Neutrophil (primary cell): ENCODE data around the gene POU6F2.

ENCODE experiments used
- H3K27ac ChIP-seq: fragments of 200-600 bp; sonication (generic); 2 replicates; pipeline ENCODE4 v1.5.1; 2016; ENCODE audit warnings: mild to moderate bottlenecking, moderate library complexity
- H3K27me3 ChIP-seq: fragments of 200-600 bp; sonication (generic); 2 replicates; pipeline ENCODE4 v1.6.0; 2016; ENCODE audit warnings: mild to moderate bottlenecking
- H3K36me3 ChIP-seq: fragments of 200-600 bp; sonication (generic); 2 replicates; pipeline ENCODE4 v1.5.1; 2017
- H3K4me1 ChIP-seq, 2 experiments: fragments of 200-600 bp in 1 of 2; sonication (generic) in 1 of 2; 1 replicate in 1 of 2; 2 replicates in 1 of 2; pipeline versions ENCODE4 v1.5.1 to v1.6.1; 2013 to 2016; ENCODE audit warnings: low read depth in 1 of 2, low read length in 1 of 2, mild to moderate bottlenecking in 1 of 2, moderate library complexity in 1 of 2; ENCODE audit not compliant: control insufficient read depth in 1 of 2, insufficient read depth in 1 of 2
- H3K4me3 ChIP-seq, 2 experiments: fragments of 200-600 bp in 1 of 2; sonication (generic) in 1 of 2; 1 replicate in 1 of 2; 2 replicates in 1 of 2; pipeline ENCODE4 v1.5.1; 2013 to 2016; ENCODE audit warnings: low read depth in 1 of 2, low read length in 1 of 2, mild to moderate bottlenecking in 1 of 2, moderate library complexity in 1 of 2
- H3K9me3 ChIP-seq: fragments of 200-600 bp; sonication (generic); 2 replicates; pipeline ENCODE4 v1.5.1; 2016
- TF ChIP-seq, protein P1 (sequence below): fragments of 200-600 bp; sonication (generic); IDR thresholded peaks from 2 replicates; pipeline ENCODE4 v1.5.1; 2016; ENCODE audit warnings: antibody characterized with exemption

The POU6F2 gene

DNA sequence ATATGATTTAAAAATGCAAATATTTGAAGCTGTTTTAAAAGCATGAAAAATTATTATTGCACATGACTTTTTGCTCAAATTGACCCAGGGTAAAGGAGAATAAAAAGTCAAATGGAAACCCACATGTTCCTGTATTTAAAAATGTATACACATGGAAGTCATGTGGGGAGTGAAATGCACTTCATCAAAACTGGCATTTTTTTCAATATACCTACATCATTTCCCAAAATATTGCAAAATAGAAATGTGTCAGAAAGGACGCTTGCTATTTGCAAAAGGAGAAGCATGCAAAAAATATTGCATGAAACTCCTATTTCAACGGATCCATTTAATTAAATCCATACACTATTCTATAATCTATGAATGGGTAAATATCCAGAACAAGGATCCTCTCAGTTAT, 117.0 kb downstream of the POU6F2 start:
- TF ChIP-seq, protein P1, sequence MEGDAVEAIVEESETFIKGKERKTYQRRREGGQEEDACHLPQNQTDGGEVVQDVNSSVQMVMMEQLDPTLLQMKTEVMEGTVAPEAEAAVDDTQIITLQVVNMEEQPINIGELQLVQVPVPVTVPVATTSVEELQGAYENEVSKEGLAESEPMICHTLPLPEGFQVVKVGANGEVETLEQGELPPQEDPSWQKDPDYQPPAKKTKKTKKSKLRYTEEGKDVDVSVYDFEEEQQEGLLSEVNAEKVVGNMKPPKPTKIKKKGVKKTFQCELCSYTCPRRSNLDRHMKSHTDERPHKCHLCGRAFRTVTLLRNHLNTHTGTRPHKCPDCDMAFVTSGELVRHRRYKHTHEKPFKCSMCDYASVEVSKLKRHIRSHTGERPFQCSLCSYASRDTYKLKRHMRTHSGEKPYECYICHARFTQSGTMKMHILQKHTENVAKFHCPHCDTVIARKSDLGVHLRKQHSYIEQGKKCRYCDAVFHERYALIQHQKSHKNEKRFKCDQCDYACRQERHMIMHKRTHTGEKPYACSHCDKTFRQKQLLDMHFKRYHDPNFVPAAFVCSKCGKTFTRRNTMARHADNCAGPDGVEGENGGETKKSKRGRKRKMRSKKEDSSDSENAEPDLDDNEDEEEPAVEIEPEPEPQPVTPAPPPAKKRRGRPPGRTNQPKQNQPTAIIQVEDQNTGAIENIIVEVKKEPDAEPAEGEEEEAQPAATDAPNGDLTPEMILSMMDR, result no peak

DNA sequence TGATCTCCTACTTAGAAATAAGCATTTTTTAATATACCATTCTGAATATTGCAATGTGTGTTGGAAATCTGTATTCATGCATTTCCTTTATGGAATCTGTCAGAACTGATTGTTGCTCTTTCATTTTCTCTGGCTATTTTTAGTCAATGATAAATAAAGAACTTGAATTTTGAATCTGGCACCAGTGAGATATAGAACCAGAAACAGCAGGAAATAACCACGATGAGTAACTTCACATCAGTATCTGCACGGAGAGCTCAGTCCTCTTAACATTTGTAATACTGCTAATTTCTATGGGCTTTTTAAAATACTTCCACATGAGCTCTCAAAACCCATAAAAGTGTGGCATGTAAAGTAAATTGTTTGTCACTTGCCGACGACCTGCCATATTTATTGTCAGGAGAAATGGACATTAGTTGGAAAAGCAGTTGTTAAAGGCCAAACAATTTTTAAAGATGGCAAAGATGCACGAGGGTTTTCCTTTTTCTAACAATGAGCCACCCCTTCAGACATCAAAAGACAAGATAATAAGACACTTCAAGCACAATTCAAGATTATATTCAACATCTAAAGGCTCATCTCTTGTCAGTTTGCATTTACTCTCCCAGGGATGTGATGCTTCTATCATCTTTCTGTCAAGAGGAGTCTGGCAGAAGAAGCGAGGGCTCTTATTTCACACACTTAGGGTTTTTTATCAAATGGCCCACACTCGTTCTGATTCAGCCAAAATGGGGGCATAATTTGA, 118.3 kb downstream of the POU6F2 start:
- Histone ChIP-seq H3K9me3 (no peaks in the 10 kb centered on the region), H3K27ac (no peak overlapping the region), H3K36me3 (no peaks in the 10 kb centered on the region), H3K27me3 (no peaks in the 10 kb centered on the region), H3K4me1 (no peaks in the 10 kb centered on the region), H3K4me3 (no peak overlapping the region)
- TF ChIP-seq, protein P1, result no peak

More for the DNA sequence above, 117.0 kb downstream of the POU6F2 start:
- no peaks in the 10 kb centered on the region for H3K27me3 ChIP-seq
- no peak overlapping the region for H3K4me3 ChIP-seq
- no peaks in the 10 kb centered on the region for H3K9me3 ChIP-seq
- H3K36me3 ChIP-seq, result no peaks in the 10 kb centered on the region
- no peak overlapping the region for H3K27ac ChIP-seq
- H3K4me1 ChIP-seq, result no peaks in the 10 kb centered on the region

DNA sequence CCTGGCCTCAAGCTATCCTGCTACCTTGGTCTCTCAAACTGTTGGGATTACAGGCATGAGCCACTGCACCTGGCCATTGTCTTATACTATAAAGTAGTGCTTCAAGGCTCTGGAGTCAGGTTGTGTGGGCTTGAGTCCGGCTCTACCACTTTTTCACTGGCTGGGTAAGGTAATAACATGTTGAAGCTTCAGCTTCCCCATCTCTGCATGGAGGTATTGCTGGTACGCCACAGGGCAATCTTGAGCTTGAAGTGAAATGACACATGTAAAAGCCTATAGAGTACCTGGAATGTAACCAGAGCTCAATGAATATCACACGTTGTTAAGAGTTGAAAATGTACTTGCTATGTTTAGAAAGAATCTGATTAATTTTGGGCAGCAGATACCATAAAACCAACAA, 120.8 kb downstream of the POU6F2 start:
- Histone ChIP-seq H3K4me3 (no peak overlapping the region), H3K4me1 (no peaks in the 10 kb centered on the region), H3K36me3 (no peaks in the 10 kb centered on the region), H3K9me3 (no peaks in the 10 kb centered on the region), H3K27me3 (no peaks in the 10 kb centered on the region), H3K27ac (no peak overlapping the region)
- TF ChIP-seq, protein P1, result no peak

DNA sequence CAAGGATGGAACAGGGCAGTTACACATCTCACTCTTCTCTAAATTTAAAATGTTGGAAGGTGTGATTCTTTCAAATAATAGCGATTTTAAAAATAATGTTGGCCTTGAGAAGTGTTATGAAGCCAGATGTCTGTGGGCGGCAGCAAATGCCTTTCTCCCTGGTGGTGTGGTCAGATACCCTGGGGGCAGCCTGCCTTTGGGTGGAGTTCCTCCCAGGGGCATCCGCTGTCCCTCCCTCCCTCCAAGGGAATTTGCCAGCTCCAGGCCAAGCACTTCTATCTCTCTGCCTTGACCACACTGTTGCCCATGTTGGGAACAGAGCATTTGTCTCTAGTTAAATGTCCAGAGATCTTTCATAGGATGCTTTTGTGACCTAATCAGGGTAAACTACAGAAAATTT, 121.4 kb downstream of the POU6F2 start:
- Histone ChIP-seq H3K4me1 (no peaks in the 10 kb centered on the region), H3K4me3 (no peak overlapping the region), H3K27ac (no peak overlapping the region), H3K27me3 (no peaks in the 10 kb centered on the region), H3K36me3 (no peaks in the 10 kb centered on the region), H3K9me3 (no peaks in the 10 kb centered on the region)
- TF ChIP-seq, protein P1, result no peak

DNA sequence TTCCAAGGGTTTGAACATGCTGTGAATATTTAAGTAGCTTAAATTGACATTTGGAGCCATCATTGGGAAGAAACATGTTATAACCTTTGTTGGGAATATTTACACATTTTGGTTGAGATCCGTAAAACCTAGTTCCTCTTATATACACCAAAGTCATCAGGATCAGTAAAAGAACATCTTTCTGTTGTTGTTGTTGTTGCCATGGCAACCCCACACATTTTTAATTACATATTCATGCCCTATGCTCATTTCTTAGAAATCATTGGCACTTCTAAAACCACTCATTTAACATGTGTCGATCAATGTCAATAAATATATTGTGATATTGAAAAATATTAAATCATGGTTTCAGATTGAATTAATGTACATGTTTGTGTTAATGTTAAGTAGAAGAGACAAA, 122.6 kb downstream of the POU6F2 start:
- Histone ChIP-seq H3K27me3 (no peaks in the 10 kb centered on the region), H3K9me3 (no peaks in the 10 kb centered on the region), H3K36me3 (no peaks in the 10 kb centered on the region), H3K27ac (no peak overlapping the region), H3K4me3 (no peak overlapping the region), H3K4me1 (no peaks in the 10 kb centered on the region)
- TF ChIP-seq, protein P1, result no peak
